Measurements from ENCODE around the gene SEMA4D.

DNA sequence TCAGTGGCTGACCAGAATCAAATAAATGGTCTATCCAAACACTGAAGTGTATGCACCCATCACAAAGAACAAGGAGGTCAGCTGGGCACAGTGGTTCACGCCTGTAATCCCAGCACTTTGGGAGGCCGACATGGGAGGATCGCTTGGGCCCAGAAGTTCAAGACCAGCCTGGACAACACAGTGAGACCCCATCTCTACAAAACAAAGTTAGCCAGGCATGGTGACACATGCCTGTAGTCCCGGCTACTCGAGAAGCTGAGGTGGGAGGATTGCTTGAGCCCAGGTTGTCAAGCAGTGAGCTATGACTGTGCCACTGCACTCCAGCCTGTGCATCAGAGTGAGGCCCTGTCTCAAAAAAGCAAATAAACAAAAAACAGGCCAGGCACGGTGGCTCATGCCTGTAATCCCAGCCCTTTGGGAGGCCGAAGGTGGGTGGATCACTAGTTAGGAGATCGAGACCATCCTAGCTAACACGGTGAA lies 40.5 kb downstream of the SEMA4D start:
- no peak for TF ChIP-seq POLR2A (IDR thresholded peaks at IDR 0.05)
- TF ChIP-seq, protein P1, sequence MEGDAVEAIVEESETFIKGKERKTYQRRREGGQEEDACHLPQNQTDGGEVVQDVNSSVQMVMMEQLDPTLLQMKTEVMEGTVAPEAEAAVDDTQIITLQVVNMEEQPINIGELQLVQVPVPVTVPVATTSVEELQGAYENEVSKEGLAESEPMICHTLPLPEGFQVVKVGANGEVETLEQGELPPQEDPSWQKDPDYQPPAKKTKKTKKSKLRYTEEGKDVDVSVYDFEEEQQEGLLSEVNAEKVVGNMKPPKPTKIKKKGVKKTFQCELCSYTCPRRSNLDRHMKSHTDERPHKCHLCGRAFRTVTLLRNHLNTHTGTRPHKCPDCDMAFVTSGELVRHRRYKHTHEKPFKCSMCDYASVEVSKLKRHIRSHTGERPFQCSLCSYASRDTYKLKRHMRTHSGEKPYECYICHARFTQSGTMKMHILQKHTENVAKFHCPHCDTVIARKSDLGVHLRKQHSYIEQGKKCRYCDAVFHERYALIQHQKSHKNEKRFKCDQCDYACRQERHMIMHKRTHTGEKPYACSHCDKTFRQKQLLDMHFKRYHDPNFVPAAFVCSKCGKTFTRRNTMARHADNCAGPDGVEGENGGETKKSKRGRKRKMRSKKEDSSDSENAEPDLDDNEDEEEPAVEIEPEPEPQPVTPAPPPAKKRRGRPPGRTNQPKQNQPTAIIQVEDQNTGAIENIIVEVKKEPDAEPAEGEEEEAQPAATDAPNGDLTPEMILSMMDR (IDR thresholded peaks at IDR 0.05): no peak

Measured in prostate gland (tissue), 2 donors.